Measurements from ENCODE around the gene FNDC10.

The FNDC10 gene

GRCh38 chr1:1627829-1628753 lies 28.2 kb upstream of the FNDC10 start:
- peak; percentile 11 for DNase-seq

GRCh38 chr1:1627261-1627828 lies 27.4 kb upstream of the FNDC10 start:
- DNase-seq, result no peak

GRCh38 chr1:1626207-1627141 lies 26.5 kb upstream of the FNDC10 start:
- DNase-seq, result no peak

- DNase-seq, result no peak
These were observed 25.9 kb upstream of the FNDC10 start for GRCh38 chr1:1625824-1626206.

GRCh38 chr1:1625404-1625775 lies 25.5 kb upstream of the FNDC10 start:
- no peak for DNase-seq

GRCh38 chr1:1624443-1625403 lies 24.8 kb upstream of the FNDC10 start:
- no peak for DNase-seq

- no peak for DNase-seq
These were observed 23.9 kb upstream of the FNDC10 start for GRCh38 chr1:1623631-1624442.

GRCh38 chr1:1623181-1623630 lies 23.3 kb upstream of the FNDC10 start:
- no peak for DNase-seq

- DNase-seq, result no peak
These were observed 22.8 kb upstream of the FNDC10 start for GRCh38 chr1:1622788-1623094.

- no peak for DNase-seq
These were observed 22.3 kb upstream of the FNDC10 start for GRCh38 chr1:1622010-1622787.

- DNase-seq, result no peak
These were observed 21.5 kb upstream of the FNDC10 start for GRCh38 chr1:1621173-1622009.

GRCh38 chr1:1620433-1621139 lies 20.7 kb upstream of the FNDC10 start:
- no peak for DNase-seq

- DNase-seq, result no peak
These were observed 20.0 kb upstream of the FNDC10 start for GRCh38 chr1:1619917-1620361.

GRCh38 chr1:1618396-1619068 lies 18.6 kb upstream of the FNDC10 start:
- DNase-seq, result no peak

- no peak for DNase-seq
These were observed 18.0 kb upstream of the FNDC10 start for GRCh38 chr1:1617925-1618324.

- DNase-seq, result no peak
These were observed 17.6 kb upstream of the FNDC10 start for GRCh38 chr1:1617516-1617915.

- no peak for DNase-seq
These were observed 16.9 kb upstream of the FNDC10 start for GRCh38 chr1:1616838-1617237.

All from retina (tissue), 1 donor.